B cell (primary cell): ENCODE results near the gene SRP14. TPM values are rescaled to one million over a fixed set of nuclear protein-coding genes. Genes with fewer than 3 reads are reported as not detected.

Experiments
- ATAC-seq: fragments of 200-7000 bp; cut with Tn5 transposase; one replicate; pipeline ENCODE4 v1.10.0; 2021; ENCODE audit warnings: low read depth, mild to moderate bottlenecking, moderate number of reproducible peaks, moderate library complexity
- CTCF ChIA-PET: fragments of 350-600 bp; sonication (Branson Sonifier 250); formaldehyde crosslinking; loops from one replicate; lab custom pipeline; 2021; ENCODE audit warnings: antibody characterized with exemption, inconsistent platforms; lab: Charles Lee
- POLR2A ChIA-PET: fragments of 350-600 bp; sonication (Branson Sonifier 250); formaldehyde crosslinking; loops from one replicate; lab custom pipeline; 2021; ENCODE audit warnings: antibody characterized with exemption; lab: Charles Lee
- DNase-seq: peaks from one replicate; pipeline ENCODE4 v3.0.0; 2013
- H2AFZ ChIP-seq: 2 replicates; pipeline ENCODE4 v1.6.1; 2012; ENCODE audit warnings: mild to moderate bottlenecking, low read depth, low read length; ENCODE audit not compliant: insufficient read depth, poor library complexity, severe bottlenecking
- H3K27ac ChIP-seq, 2 donors: 1 replicate in 1 of 2; 2 replicates in 1 of 2; pipeline ENCODE4 v1.5.1; 2012 to 2013; ENCODE audit warnings: low read length in 2 of 2, mild to moderate bottlenecking in 2 of 2, moderate library complexity in 1 of 2
- H3K27me3 ChIP-seq, 4 experiments: fragments of 200-600 bp in 1 of 4; sonication (generic) in 1 of 4; replicated peaks in 1 of 4; 1 replicate in 2 of 4; 2 replicates in 2 of 4; pipeline versions ENCODE4 v1.6.1 to v1.7.0; 2013 to 2016; ENCODE audit warnings: low read length in 3 of 4, mild to moderate bottlenecking in 2 of 4, mixed read lengths in 1 of 4, moderate library complexity in 1 of 4; ENCODE audit not compliant: insufficient read depth in 4 of 4, control insufficient read depth in 3 of 4; ENCODE audit errors: control extremely low read depth in 1 of 4
- H3K36me3 ChIP-seq, 2 experiments: replicated peaks in 1 of 2; 1 replicate in 1 of 2; 2 replicates in 1 of 2; pipeline versions ENCODE4 v1.6.1 to v1.7.1; 2013; ENCODE audit warnings: low read length in 1 of 2; ENCODE audit not compliant: insufficient read depth in 2 of 2, control insufficient read depth in 1 of 2; ENCODE audit errors: control extremely low read depth in 1 of 2, extremely low read depth in 1 of 2
- H3K4me1 ChIP-seq, 2 donors: fragments of 200-600 bp in 1 of 2; sonication (generic) in 1 of 2; 1 replicate in 1 of 2; 2 replicates in 1 of 2; pipeline versions ENCODE4 v1.5.1 to v1.6.1; 2013 to 2017; ENCODE audit warnings: low read length in 2 of 2; ENCODE audit not compliant: control insufficient read depth in 2 of 2, insufficient read depth in 2 of 2
- H3K4me2 ChIP-seq: replicated peaks from 2 replicates; pipeline ENCODE3; 2012; ENCODE audit warnings: mild to moderate bottlenecking, low read depth, low read length; ENCODE audit not compliant: poor library complexity, severe bottlenecking
- H3K4me3 ChIP-seq, 5 experiments: fragments of 200-600 bp in 1 of 5; sonication (generic) in 1 of 5; 1 replicate in 3 of 5; 2 replicates in 2 of 5; pipeline versions ENCODE4 v1.5.1 to v1.7.0; 2011 to 2016; ENCODE audit warnings: low read length in 4 of 5, mild to moderate bottlenecking in 4 of 5, low read depth in 2 of 5, control low read depth in 1 of 5, moderate library complexity in 1 of 5; ENCODE audit not compliant: insufficient read depth in 1 of 5; ENCODE audit errors: control extremely low read depth in 1 of 5, extremely low read depth in 1 of 5
- H3K79me2 ChIP-seq: fragments of 200-600 bp; sonication (generic); one replicate; pipeline ENCODE4 v1.6.0; 2016; ENCODE audit warnings: low read length; ENCODE audit not compliant: control insufficient read depth, insufficient read depth
- H3K9ac ChIP-seq: fragments of 200-600 bp; sonication (generic); 2 replicates; pipeline ENCODE4 v1.6.1; 2017; ENCODE audit warnings: mild to moderate bottlenecking, low read length, moderate library complexity
- H3K9me3 ChIP-seq, 3 donors: one replicate each; pipeline versions ENCODE4 v1.6.1 to v1.7.1; 2013; ENCODE audit warnings: low read length in 2 of 3; ENCODE audit not compliant: control insufficient read depth in 2 of 3, insufficient read depth in 1 of 3; ENCODE audit errors: control extremely low read depth in 1 of 3
- H4K20me1 ChIP-seq: 2 replicates; pipeline ENCODE4 v1.6.0; 2012; ENCODE audit warnings: mild to moderate bottlenecking, low read length; ENCODE audit not compliant: insufficient read depth, control insufficient read depth, poor library complexity, severe bottlenecking
- H3K27ac Mint-ChIP-seq: one replicate; pipeline ENCODE4 v1.8.0; 2021; ENCODE audit warnings: mixed read lengths
- H3K27me3 Mint-ChIP-seq: one replicate; pipeline ENCODE4 v1.8.0; 2021; ENCODE audit warnings: mixed read lengths
- H3K4me1 Mint-ChIP-seq: one replicate; pipeline ENCODE4 v1.8.0; 2021; ENCODE audit warnings: mixed read lengths
- H3K4me3 Mint-ChIP-seq: one replicate; pipeline ENCODE4 v1.8.0; 2021; ENCODE audit warnings: mixed read lengths
- H3K9me3 Mint-ChIP-seq: one replicate; pipeline ENCODE4 v1.8.0; 2022; ENCODE audit warnings: mixed read lengths; ENCODE audit not compliant: insufficient read depth
- CTCF ChIP-seq: fragments of 200-600 bp; IDR thresholded peaks from one replicate; pipeline ENCODE4 v1.8.0; 2022; ENCODE audit warnings: antibody characterized with exemption, mild to moderate bottlenecking
- EZH2 ChIP-seq: IDR thresholded peaks from 2 replicates; pipeline ENCODE4 v1.6.1; 2012; ENCODE audit warnings: borderline replicate concordance, low read depth, mild to moderate bottlenecking, moderate library complexity, low read length; ENCODE audit not compliant: insufficient read depth, poor library complexity, severe bottlenecking
- WGBS: methylation state at CpG from one replicate; pipeline ENCODE4 v1.1.5; 2013; ENCODE audit warnings: missing lambda C conversion rate; ENCODE audit not compliant: insufficient coverage; 5-methylcytosine and 5-hydroxymethylcytosine counted together
- intact Hi-C: fragments of 100-400 bp; cut with micrococcal nuclease; formaldehyde crosslinking; loops from one replicate; pipeline ENCODE4 v1.10.0; 2022
- polyA plus RNA-seq: library from polyadenylated mRNA; depleted of rRNA; stranded (reverse); fragments of >200 nt; gene quantifications from 2 replicates; pipeline ENCODE4 v1.2.3, GENCODE V29; 2012
- total RNA-seq, 2 donors: library from RNA; stranded (reverse); fragments of 120-200 nt in 1 of 2; gene quantifications; 1 replicate in 1 of 2; 2 replicates in 1 of 2; pipeline versions ENCODE4 v1.2.3 to v1.2.4, GENCODE V29; 2013 to 2022

The SRP14 gene
- total and polyA plus RNA-seq, 2 donors (not counting 1 experiment from before 2014, with no cell fraction given): 120 to 131 TPM

DNA sequence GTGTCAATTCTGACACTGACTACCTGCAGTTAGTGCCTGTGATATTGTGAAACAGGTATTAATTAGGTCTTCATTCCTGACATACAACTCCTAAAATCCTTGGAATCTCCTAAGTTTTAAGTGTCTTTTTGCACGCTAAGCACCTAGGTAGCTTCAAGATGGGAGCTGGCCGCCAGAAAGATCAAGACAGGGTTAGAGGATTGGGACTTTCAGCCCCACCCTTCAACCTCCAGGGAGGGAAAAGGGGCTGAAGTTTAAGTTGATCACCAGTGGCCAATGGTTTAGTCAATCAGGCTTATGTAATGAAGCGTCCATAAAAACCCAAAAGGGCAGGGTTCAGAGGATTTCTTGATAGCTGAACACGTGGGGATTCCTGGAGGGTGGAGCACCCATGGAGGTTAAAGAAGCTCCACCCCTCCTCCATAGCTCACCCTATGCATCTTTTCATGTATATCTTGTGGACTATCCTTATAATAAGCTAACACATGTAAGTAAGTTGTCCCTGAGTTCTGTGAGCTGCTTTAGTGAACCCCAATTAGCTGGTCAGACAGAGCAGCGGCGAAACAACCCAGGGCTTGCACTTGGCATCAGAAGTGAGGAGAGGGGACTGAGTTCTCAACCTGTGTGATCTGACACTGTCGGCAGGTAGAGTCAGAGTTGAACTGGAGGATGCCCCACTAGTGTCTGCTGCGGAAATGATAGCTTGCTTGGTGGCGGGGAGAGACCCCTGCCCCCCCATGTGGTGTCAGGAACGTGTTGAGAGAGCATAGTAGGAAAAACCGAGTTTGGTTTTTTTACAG is 12.8 kb upstream of the SRP14 start:
- DNase-seq: no peak

More for the DNA sequence above, 12.8 kb upstream of the SRP14 start:
- Mint-ChIP-seq H3K4me3 (no peak overlapping the region), H3K4me1 (peaks cover 76% of the 10 kb centered on the region), H3K27me3 (no peaks in the 10 kb centered on the region), H3K27ac (peak overlapping the region; percentile 73), H3K9me3 (no peaks in the 10 kb centered on the region)
- WGBS: 90% methylated on average over 8 of the region's 11 CpGs
- Histone ChIP-seq H3K79me2 (peaks cover 9% of the 10 kb centered on the region), H3K4me3 (no peak overlapping the region), H3K4me2 (no peak overlapping the region), H2AFZ (no peak overlapping the region), H3K27ac (no peak overlapping the region), H3K4me1 (peaks cover 73 to 74% of the 10 kb centered on the region in 2 donors), H3K27me3 (no peaks in the 10 kb centered on the region), H4K20me1 (no peaks in the 10 kb centered on the region), H3K9ac (no peak overlapping the region), H3K9me3 (peaks cover 0 to 3% (median 0%) of the 10 kb centered on the region in 3 donors), H3K36me3 (no peaks in the 10 kb centered on the region)
- ATAC-seq: no peak
- POLR2A ChIA-PET: interaction anchor here (0.5 to 5.3 kb wide), 3 partner anchors 46 to 114 kb away, joined by 3 to 67 read pairs (median 35); partner anchors contain the start of gene BMF
- TF ChIP-seq EZH2 (no peak), CTCF (no peak)
- intact Hi-C loops: no loop called here
- CTCF ChIA-PET: interaction anchor here (1.2 to 5.6 kb wide), 8 partner anchors 22 to 227 kb away, joined by 4 to 92 read pairs (median 6); partner anchors contain the start of gene BMF
